Mammary epithelial cell (primary cell): ENCODE data around the gene ZNF385A.

ENCODE experiments used
- CTCF ChIP-seq, 2 donors: IDR thresholded peaks in 1 of 2; conservative IDR thresholded peaks in 1 of 2; 2 replicates each; pipeline ENCODE4 v1.5.1; 2011 to 2012; ENCODE audit warnings: inconsistent platforms in 2 of 2, low read length in 2 of 2, mild to moderate bottlenecking in 2 of 2, control low read depth in 1 of 2, low read depth in 1 of 2; ENCODE audit not compliant: insufficient read depth in 1 of 2; ENCODE audit errors: extremely low read depth in 1 of 2
- EZH2 ChIP-seq: IDR thresholded peaks from 2 replicates; pipeline ENCODE4 v1.6.1; 2012; ENCODE audit warnings: low read length, inconsistent platforms, borderline replicate concordance

GRCh38 chr12:54340846-54341245 is 43.7 kb downstream of the ZNF385A start:
- TF ChIP-seq CTCF (conservative IDR thresholded peaks at IDR 0.05 in 1 of 2, IDR thresholded peaks at IDR 0.05 in 1 of 2; ENCODE audit: extremely low read depth in 1 of 2, insufficient read depth in 1 of 2, low read depth in 1 of 2, low read length in 2 of 2) (no peak), EZH2 (no peak)
